Breast epithelium (tissue), 4 donors: ENCODE measurements around the gene GRHL1. TPM values are rescaled to one million over a fixed set of nuclear protein-coding genes. Genes with fewer than 3 reads are reported as not detected.
A peak's percentile ranks its signal among the peaks of the same experiment; 100 is the strongest.

Experiments used
- DNase-seq, 2 donors: peaks; one replicate each; pipeline ENCODE4 v3.0.0-alpha.2; 2019; ENCODE audit warnings: low spot score in 2 of 2
- H3K27ac ChIP-seq, 2 donors: fragments of 200-600 bp; sonication (generic) in 1 of 2; one replicate each; pipeline ENCODE4 v1.5.1; 2016 to 2019; ENCODE audit warnings: mild to moderate bottlenecking in 1 of 2
- H3K27me3 ChIP-seq, 2 donors: fragments of 200-600 bp; sonication (generic) in 1 of 2; one replicate each; pipeline versions ENCODE4 v1.5.1 to v1.6.0; 2017 to 2019; ENCODE audit warnings: control low read depth in 1 of 2, mild to moderate bottlenecking in 1 of 2
- H3K36me3 ChIP-seq: fragments of 200-600 bp; one replicate; pipeline ENCODE4 v1.5.1; 2019
- H3K4me1 ChIP-seq, 2 donors: fragments of 200-600 bp; sonication (generic); one replicate each; pipeline ENCODE4 v1.5.1; 2016 to 2019; ENCODE audit warnings: control low read depth in 1 of 2
- H3K4me3 ChIP-seq, 3 donors: fragments of 200-600 bp; sonication (generic); 1 replicate in 2 of 3; 2 replicates in 1 of 3; pipeline ENCODE4 v1.5.1; 2016 to 2019; ENCODE audit warnings: mild to moderate bottlenecking in 3 of 3, moderate library complexity in 2 of 3
- H3K9me3 ChIP-seq, 2 donors: fragments of 200-600 bp; sonication (generic) in 1 of 2; one replicate each; pipeline ENCODE4 v1.5.1; 2016 to 2019; ENCODE audit warnings: control low read depth in 1 of 2
- CTCF ChIP-seq, 3 donors: fragments of 450-650 bp; IDR thresholded peaks; one replicate each; pipeline ENCODE4 v1.5.1; 2016 to 2017; ENCODE audit warnings: antibody characterized with exemption in 3 of 3, mild to moderate bottlenecking in 3 of 3, moderate library complexity in 3 of 3
- POLR2A ChIP-seq: fragments of 450-650 bp; IDR thresholded peaks from one replicate; pipeline ENCODE4 v1.6.1; 2016; ENCODE audit warnings: antibody characterized with exemption, mild to moderate bottlenecking, moderate library complexity
- POLR2AphosphoS5 ChIP-seq, 3 donors: sonication (generic); formaldehyde crosslinking; IDR thresholded peaks; one replicate each; pipeline ENCODE4 v1.6.1; 2017; ENCODE audit warnings: antibody characterized with exemption in 3 of 3
- intact Hi-C: fragments of 100-400 bp; cut with DNase I; formaldehyde crosslinking; loops from one replicate; pipeline ENCODE4 v1.15.1; 2023; ENCODE audit warnings: low total_unique reads
- total RNA-seq, 3 donors: library from RNA; depleted of rRNA; stranded (reverse); fragments of >200 nt; gene quantifications; one replicate each; pipeline ENCODE4 v1.1.0, GENCODE V29; 2016

GRHL1 gene
- total RNA-seq, 3 donors from 2014 or later, result 2.1 to 86.3 (median 40.0) TPM

- Histone ChIP-seq H3K27ac (peak overlapping the region; percentile 74 to 81), H3K9me3 (no peaks in the 10 kb centered on the region), H3K36me3 (no peaks in the 10 kb centered on the region), H3K4me1 (peaks cover 4 to 16% of the 10 kb centered on the region in 2 donors), H3K27me3 (no peaks in the 10 kb centered on the region), H3K4me3 (no peak overlapping the region)
- TF ChIP-seq POLR2AphosphoS5 (IDR thresholded peaks at IDR 0.05) (peak in 1 of 3 donors; percentile 46), CTCF (IDR thresholded peaks at IDR 0.05) (no peak), POLR2A (no peak)
- DNase-seq, result no peak
- intact Hi-C loops, result no loop called here
Observed at GRCh38 chr2:9975805-9976447, 24.4 kb downstream of the GRHL1 start.

- Histone ChIP-seq H3K9me3 (no peaks in the 10 kb centered on the region), H3K4me3 (no peak overlapping the region), H3K4me1 (peaks cover 4 to 8% of the 10 kb centered on the region in 2 donors), H3K27ac (peak overlapping the region in 1 of 2 donors; percentile 52), H3K27me3 (no peaks in the 10 kb centered on the region), H3K36me3 (no peaks in the 10 kb centered on the region)
- intact Hi-C loops, result loop anchor here (5.0 kb wide), 1 partner anchor 62 kb away; the partner anchor contains the start of gene KLF11
- TF ChIP-seq POLR2A (no peak), CTCF (IDR thresholded peaks at IDR 0.05) (no peak), POLR2AphosphoS5 (IDR thresholded peaks at IDR 0.05) (no peak)
- no peak for DNase-seq
Observed at GRCh38 chr2:9979977-9980376, 28.5 kb downstream of the GRHL1 start.

- TF ChIP-seq CTCF (IDR thresholded peaks at IDR 0.05) (no peak), POLR2AphosphoS5 (IDR thresholded peaks at IDR 0.05) (no peak), POLR2A (no peak)
Observed at GRCh38 chr2:9980520-9980919, 29.0 kb downstream of the GRHL1 start.

GRCh38 chr2:9981655-9982054 lies 30.2 kb downstream of the GRHL1 start:
- no peak overlapping the region for H3K4me3 ChIP-seq
- peaks cover 0 to 8% of the 10 kb centered on the region in 2 donors for H3K4me1 ChIP-seq
- H3K36me3 ChIP-seq, result no peaks in the 10 kb centered on the region
- H3K27ac ChIP-seq, result peak overlapping the region in 1 of 2 donors; percentile 7
- intact Hi-C loops, result loop anchor here (1.0 to 5.0 kb wide), 2 partner anchors 38 to 61 kb away; partner anchors contain the start of gene KLF11
- no peaks in the 10 kb centered on the region for H3K9me3 ChIP-seq
- no peak for DNase-seq
- no peaks in the 10 kb centered on the region for H3K27me3 ChIP-seq
- TF ChIP-seq CTCF (IDR thresholded peaks at IDR 0.05) (no peak), POLR2A (no peak), POLR2AphosphoS5 (IDR thresholded peaks at IDR 0.05) (no peak)

More at GRCh38 chr2:9980520-9980919, 29.0 kb downstream of the GRHL1 start:
- Histone ChIP-seq H3K27ac (peak overlapping the region; percentile 50 to 52), H3K27me3 (no peaks in the 10 kb centered on the region), H3K4me3 (no peak overlapping the region), H3K4me1 (peaks cover 4 to 8% of the 10 kb centered on the region in 2 donors), H3K36me3 (no peaks in the 10 kb centered on the region), H3K9me3 (no peaks in the 10 kb centered on the region)
- intact Hi-C loops, result loop anchor here (5.0 kb wide), 1 partner anchor 62 kb away; the partner anchor contains the start of gene KLF11
- DNase-seq, result no peak

- no peaks in the 10 kb centered on the region for H3K36me3 ChIP-seq
- H3K9me3 ChIP-seq, result no peaks in the 10 kb centered on the region
- no peak for DNase-seq
- H3K4me1 ChIP-seq, result peaks cover 0 to 8% of the 10 kb centered on the region in 2 donors
- H3K4me3 ChIP-seq, result no peak overlapping the region
- intact Hi-C loops, result loop anchor here (1.0 to 5.0 kb wide), 2 partner anchors 37 to 60 kb away; partner anchors contain the start of gene KLF11
- TF ChIP-seq CTCF (IDR thresholded peaks at IDR 0.05), result no peak
- TF ChIP-seq POLR2A, result no peak
- TF ChIP-seq POLR2AphosphoS5 (IDR thresholded peaks at IDR 0.05), result no peak
- no peaks in the 10 kb centered on the region for H3K27me3 ChIP-seq
- peak overlapping the region; percentile 45 to 61 for H3K27ac ChIP-seq
Observed at GRCh38 chr2:9982248-9982647, 30.8 kb downstream of the GRHL1 start.
